ENCODE results near the gene ACVR1B. TPM values are rescaled to one million over a fixed set of nuclear protein-coding genes. Genes with fewer than 3 reads are reported as not detected.

Gene ACVR1B
- total RNA-seq, 1 donor from 2014 or later = 9.7 TPM

- DNase-seq (peak; percentile 90), ATAC-seq (ENCODE audit: poor library complexity) (peak; percentile 77)
Observed at GRCh38 chr12:52010152-52010622, 58.7 kb downstream of the ACVR1B start.

GRCh38 chr12:52010692-52011601 is 59.4 kb downstream of the ACVR1B start:
- no peak for ATAC-seq (ENCODE audit: poor library complexity)
- DNase-seq = no peak
- intact Hi-C loops (cut with DNase I) = no loop called here

More at GRCh38 chr12:52010152-52010622, 58.7 kb downstream of the ACVR1B start:
- intact Hi-C loops (cut with DNase I) = no loop called here

- intact Hi-C loops (cut with DNase I) = no loop called here
- ATAC-seq (ENCODE audit: poor library complexity) (no peak), DNase-seq (no peak)
Observed at GRCh38 chr12:52011602-52012214, 60.2 kb downstream of the ACVR1B start.

GRCh38 chr12:52013626-52014310 is 62.3 kb downstream of the ACVR1B start:
- intact Hi-C loops (cut with DNase I) = no loop called here
- ATAC-seq (ENCODE audit: poor library complexity) (no peak), DNase-seq (no peak)

- ATAC-seq (ENCODE audit: poor library complexity) = no peak
Observed at GRCh38 chr12:52014567-52015530, 63.4 kb downstream of the ACVR1B start.

GRCh38 chr12:52015532-52016041 is 64.1 kb downstream of the ACVR1B start:
- ATAC-seq (ENCODE audit: poor library complexity) (no peak), DNase-seq (no peak)
- intact Hi-C loops (cut with DNase I) = no loop called here

More at GRCh38 chr12:52014567-52015530, 63.4 kb downstream of the ACVR1B start:
- DNase-seq = no peak
- intact Hi-C loops (cut with DNase I) = no loop called here

- intact Hi-C loops (cut with DNase I) = no loop called here
- ATAC-seq (ENCODE audit: poor library complexity) (no peak), DNase-seq (no peak)
Observed at GRCh38 chr12:52018433-52019112, 67.1 kb downstream of the ACVR1B start.

GRCh38 chr12:52019113-52019770 is 67.7 kb downstream of the ACVR1B start:
- DNase-seq = no peak
- intact Hi-C loops (cut with DNase I) = no loop called here
- no peak for ATAC-seq (ENCODE audit: poor library complexity)

GRCh38 chr12:52020539-52021336 is 69.2 kb downstream of the ACVR1B start:
- ATAC-seq (ENCODE audit: poor library complexity) (no peak), DNase-seq (no peak)
- intact Hi-C loops (cut with DNase I) = loop anchor here (5.0 kb wide), 1 partner anchor 33 kb away; no protein-coding TSS in a partner anchor

- DNase-seq (no peak), ATAC-seq (ENCODE audit: poor library complexity) (no peak)
- intact Hi-C loops (cut with DNase I) = loop anchor here (5.0 kb wide), 1 partner anchor 36 kb away; no protein-coding TSS in a partner anchor
Observed at GRCh38 chr12:52022841-52023181, 71.3 kb downstream of the ACVR1B start.

GRCh38 chr12:52023182-52023975 is 71.9 kb downstream of the ACVR1B start:
- ATAC-seq (ENCODE audit: poor library complexity) (peak; percentile 67), DNase-seq (peak; percentile 95)
- intact Hi-C loops (cut with DNase I) = loop anchor here (5.0 kb wide), 1 partner anchor 36 kb away; no protein-coding TSS in a partner anchor

GRCh38 chr12:52023976-52024688 is 72.6 kb downstream of the ACVR1B start:
- ATAC-seq (ENCODE audit: poor library complexity) (no peak), DNase-seq (no peak)
- intact Hi-C loops (cut with DNase I) = loop anchor here (5.0 kb wide), 1 partner anchor 37 kb away; no protein-coding TSS in a partner anchor

- DNase-seq = no peak
- intact Hi-C loops (cut with DNase I) = loop anchor here (5.0 kb wide), 2 partner anchors 38 to 57 kb away; no protein-coding TSS in a partner anchor
- ATAC-seq (ENCODE audit: poor library complexity) = no peak
Observed at GRCh38 chr12:52024845-52025230, 73.3 kb downstream of the ACVR1B start.

- DNase-seq = no peak
- ATAC-seq (ENCODE audit: poor library complexity) = peak; percentile 48
- intact Hi-C loops (cut with DNase I) = loop anchor here (5.0 kb wide), 1 partner anchor 56 kb away; no protein-coding TSS in a partner anchor
Observed at GRCh38 chr12:52026263-52026662, 74.8 kb downstream of the ACVR1B start.

Data from Right ventricle myocardium superior (tissue), 1 donor.